Uterus (tissue), 2 donors: ENCODE data around the gene TRABD2B.

Source experiments
- POLR2A ChIP-seq, 2 donors: fragments of 450-650 bp; IDR thresholded peaks; one replicate each; pipeline ENCODE4 v1.6.1; 2016; ENCODE audit warnings: antibody characterized with exemption in 2 of 2, mild to moderate bottlenecking in 1 of 2, moderate library complexity in 1 of 2
- TF ChIP-seq, protein P1 (sequence below), 4 experiments: fragments of 200-600 bp in 2 of 4; fragments of 450-650 bp in 2 of 4; sonication (generic) in 2 of 4; IDR thresholded peaks; one replicate each; pipeline ENCODE4 v1.5.1; 2016 to 2019; ENCODE audit warnings: antibody characterized with exemption in 4 of 4, mild to moderate bottlenecking in 2 of 4, moderate library complexity in 1 of 4

DNA sequence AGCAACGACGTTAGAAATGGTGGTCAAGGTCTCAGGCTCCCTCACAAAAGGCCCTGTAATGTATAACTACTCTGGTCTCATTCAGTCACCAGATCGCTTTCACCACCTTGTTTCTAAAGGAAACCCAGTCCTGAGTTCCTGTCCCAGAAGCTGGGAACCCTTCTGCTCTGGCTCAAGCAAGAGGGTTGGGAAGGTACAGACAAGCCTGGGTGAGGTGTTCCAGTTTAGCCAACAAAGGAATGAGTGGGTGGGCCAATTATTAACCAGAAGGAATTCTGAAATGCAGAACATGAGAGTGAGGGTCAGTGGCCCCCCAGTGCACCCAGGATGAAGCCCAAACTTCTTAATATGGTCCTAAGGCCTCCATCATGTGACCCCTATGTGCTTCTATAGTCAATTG lies 17.5 kb downstream of the TRABD2B start:
- TF ChIP-seq POLR2A (IDR thresholded peaks at IDR 0.05), result no peak
- TF ChIP-seq, protein P1, sequence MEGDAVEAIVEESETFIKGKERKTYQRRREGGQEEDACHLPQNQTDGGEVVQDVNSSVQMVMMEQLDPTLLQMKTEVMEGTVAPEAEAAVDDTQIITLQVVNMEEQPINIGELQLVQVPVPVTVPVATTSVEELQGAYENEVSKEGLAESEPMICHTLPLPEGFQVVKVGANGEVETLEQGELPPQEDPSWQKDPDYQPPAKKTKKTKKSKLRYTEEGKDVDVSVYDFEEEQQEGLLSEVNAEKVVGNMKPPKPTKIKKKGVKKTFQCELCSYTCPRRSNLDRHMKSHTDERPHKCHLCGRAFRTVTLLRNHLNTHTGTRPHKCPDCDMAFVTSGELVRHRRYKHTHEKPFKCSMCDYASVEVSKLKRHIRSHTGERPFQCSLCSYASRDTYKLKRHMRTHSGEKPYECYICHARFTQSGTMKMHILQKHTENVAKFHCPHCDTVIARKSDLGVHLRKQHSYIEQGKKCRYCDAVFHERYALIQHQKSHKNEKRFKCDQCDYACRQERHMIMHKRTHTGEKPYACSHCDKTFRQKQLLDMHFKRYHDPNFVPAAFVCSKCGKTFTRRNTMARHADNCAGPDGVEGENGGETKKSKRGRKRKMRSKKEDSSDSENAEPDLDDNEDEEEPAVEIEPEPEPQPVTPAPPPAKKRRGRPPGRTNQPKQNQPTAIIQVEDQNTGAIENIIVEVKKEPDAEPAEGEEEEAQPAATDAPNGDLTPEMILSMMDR (IDR thresholded peaks at IDR 0.05), result no peak
